Measurements from ENCODE around the gene CDK17.

Gene CDK17

GRCh38 chr12:96240656-96241055, 159.6 kb downstream of the CDK17 start:
- H3K27me3 ChIP-seq (ENCODE audit: control insufficient read depth, insufficient read depth, low read length), result no peaks in the 10 kb centered on the region
- H3K4me1 ChIP-seq (ENCODE audit: control insufficient read depth, insufficient read depth, low read length), result peaks cover 62% of the 10 kb centered on the region
- no peak overlapping the region for H3K4me2 ChIP-seq (ENCODE audit: low read length)
- H3K4me3 ChIP-seq (ENCODE audit: low read length), result no peak overlapping the region
- H3K9me3 ChIP-seq (replicated peaks; ENCODE audit: low read length), result no peaks in the 10 kb centered on the region
- H3K36me3 ChIP-seq (ENCODE audit: insufficient read depth, low read length), result peaks cover 59% of the 10 kb centered on the region
- no peak overlapping the region for H3K9ac ChIP-seq (ENCODE audit: low read depth, low read length)

DNA sequence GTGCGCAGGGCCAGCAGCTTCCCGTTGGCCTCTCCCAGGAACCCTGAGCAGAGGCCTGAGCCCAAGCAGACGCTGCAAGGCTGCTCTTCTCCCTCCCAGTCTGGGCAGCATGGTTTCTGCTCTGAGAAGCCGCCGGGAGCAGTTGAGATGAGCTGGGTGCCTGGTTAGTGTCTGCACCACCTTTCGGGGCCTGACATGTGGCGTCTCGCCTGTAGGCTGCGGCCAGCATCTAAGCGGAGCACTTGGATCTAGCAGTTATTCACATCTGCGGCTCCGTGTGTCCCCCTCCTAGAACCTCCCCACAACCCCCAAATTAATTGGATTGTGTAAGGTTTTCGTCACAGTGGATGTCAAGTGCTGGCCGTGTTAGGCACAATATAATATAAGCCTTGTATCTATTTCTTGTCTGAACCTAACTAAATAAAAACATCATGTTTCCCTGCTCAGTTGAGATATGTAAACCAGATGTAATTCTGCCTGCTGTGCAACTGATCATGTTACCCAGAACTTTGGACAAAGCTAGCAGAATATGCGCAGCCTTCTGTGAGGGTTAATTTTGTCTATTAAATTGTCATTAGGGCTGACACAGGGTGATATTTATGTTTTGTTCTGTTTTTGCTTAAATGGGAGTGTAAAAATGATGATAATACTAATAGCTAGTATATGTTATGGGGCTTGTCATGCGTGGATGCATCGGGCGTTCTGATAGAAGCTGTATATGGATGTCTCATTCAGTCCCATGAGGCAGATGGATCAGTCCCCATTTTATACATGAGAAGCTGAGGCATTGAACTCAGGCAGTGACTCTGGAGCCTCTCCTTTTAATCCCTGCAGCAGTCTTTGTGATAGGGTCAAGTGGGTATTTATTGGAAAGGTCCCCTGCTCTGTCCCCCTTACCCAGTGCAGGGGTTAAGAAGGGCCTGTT, 160.3 kb downstream of the CDK17 start:
- no peaks in the 10 kb centered on the region for H3K27me3 ChIP-seq (ENCODE audit: control insufficient read depth, insufficient read depth, low read length)
- peaks cover 59% of the 10 kb centered on the region for H3K36me3 ChIP-seq (ENCODE audit: insufficient read depth, low read length)
- H3K9me3 ChIP-seq (replicated peaks; ENCODE audit: low read length), result no peaks in the 10 kb centered on the region
- H3K4me1 ChIP-seq (ENCODE audit: control insufficient read depth, insufficient read depth, low read length), result peaks cover 68% of the 10 kb centered on the region
- H3K9ac ChIP-seq (ENCODE audit: low read depth, low read length), result peak overlapping the region; percentile 7
- no peak overlapping the region for H3K4me3 ChIP-seq (ENCODE audit: low read length)
- H3K4me2 ChIP-seq (ENCODE audit: low read length), result no peak overlapping the region

GRCh38 chr12:96238336-96239047, 161.7 kb downstream of the CDK17 start:
- no peaks in the 10 kb centered on the region for H3K9me3 ChIP-seq (replicated peaks; ENCODE audit: low read length)
- peaks cover 81% of the 10 kb centered on the region for H3K4me1 ChIP-seq (ENCODE audit: control insufficient read depth, insufficient read depth, low read length)
- no peaks in the 10 kb centered on the region for H3K27me3 ChIP-seq (ENCODE audit: control insufficient read depth, insufficient read depth, low read length)
- peaks cover 54% of the 10 kb centered on the region for H3K36me3 ChIP-seq (ENCODE audit: insufficient read depth, low read length)
- H3K4me3 ChIP-seq (ENCODE audit: low read length), result no peak overlapping the region
- peak overlapping the region; percentile 34 for H3K4me2 ChIP-seq (ENCODE audit: low read length)
- peak overlapping the region; percentile 55 for H3K9ac ChIP-seq (ENCODE audit: low read depth, low read length)

- Histone ChIP-seq H3K4me3 (ENCODE audit: low read length) (peak overlapping the region; percentile 36), H3K36me3 (ENCODE audit: insufficient read depth, low read length) (peaks cover 53% of the 10 kb centered on the region), H3K9me3 (replicated peaks; ENCODE audit: low read length) (no peaks in the 10 kb centered on the region), H3K4me1 (ENCODE audit: control insufficient read depth, insufficient read depth, low read length) (peaks cover 84% of the 10 kb centered on the region), H3K9ac (ENCODE audit: low read depth, low read length) (peak overlapping the region; percentile 77), H3K27me3 (ENCODE audit: control insufficient read depth, insufficient read depth, low read length) (no peaks in the 10 kb centered on the region), H3K4me2 (ENCODE audit: low read length) (peak overlapping the region; percentile 63)
Measured at GRCh38 chr12:96237465-96238077, 162.7 kb downstream of the CDK17 start.

DNA sequence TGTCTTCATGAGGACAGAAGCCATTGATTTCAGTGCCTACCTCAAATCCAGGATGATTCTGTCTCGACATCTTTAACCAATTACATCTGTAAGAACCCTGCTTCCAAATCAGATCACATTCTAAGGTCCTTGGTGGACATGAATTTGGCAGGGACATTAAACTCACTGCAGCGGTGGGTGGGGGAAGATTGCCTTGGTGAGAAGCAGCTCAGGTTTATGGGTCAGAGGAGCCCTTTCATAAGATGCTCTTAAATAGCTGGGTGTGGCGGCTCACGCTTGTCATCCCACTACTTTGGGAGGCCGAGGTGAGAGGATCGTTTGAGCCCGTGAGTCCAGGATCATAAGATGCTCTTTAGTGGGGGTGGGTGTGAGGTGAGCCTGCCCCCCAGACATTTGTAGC, 163.2 kb downstream of the CDK17 start:
- peak overlapping the region; percentile 63 for H3K4me2 ChIP-seq (ENCODE audit: low read length)
- H3K9me3 ChIP-seq (replicated peaks; ENCODE audit: low read length), result no peaks in the 10 kb centered on the region
- H3K9ac ChIP-seq (ENCODE audit: low read depth, low read length), result peak overlapping the region; percentile 77
- H3K36me3 ChIP-seq (ENCODE audit: insufficient read depth, low read length), result peaks cover 47% of the 10 kb centered on the region
- no peaks in the 10 kb centered on the region for H3K27me3 ChIP-seq (ENCODE audit: control insufficient read depth, insufficient read depth, low read length)
- peaks cover 79% of the 10 kb centered on the region for H3K4me1 ChIP-seq (ENCODE audit: control insufficient read depth, insufficient read depth, low read length)
- peak overlapping the region; percentile 36 for H3K4me3 ChIP-seq (ENCODE audit: low read length)

GRCh38 chr12:96236221-96236822, 163.9 kb downstream of the CDK17 start:
- Histone ChIP-seq H3K9ac (ENCODE audit: low read depth, low read length) (peak overlapping the region; percentile 77), H3K9me3 (replicated peaks; ENCODE audit: low read length) (no peaks in the 10 kb centered on the region), H3K4me3 (ENCODE audit: low read length) (no peak overlapping the region), H3K27me3 (ENCODE audit: control insufficient read depth, insufficient read depth, low read length) (no peaks in the 10 kb centered on the region), H3K4me2 (ENCODE audit: low read length) (peak overlapping the region; percentile 63), H3K36me3 (ENCODE audit: insufficient read depth, low read length) (peaks cover 41% of the 10 kb centered on the region), H3K4me1 (ENCODE audit: control insufficient read depth, insufficient read depth, low read length) (peaks cover 74% of the 10 kb centered on the region)

- peaks cover 37% of the 10 kb centered on the region for H3K36me3 ChIP-seq (ENCODE audit: insufficient read depth, low read length)
- H3K9ac ChIP-seq (ENCODE audit: low read depth, low read length), result peak overlapping the region; percentile 22
- peaks cover 70% of the 10 kb centered on the region for H3K4me1 ChIP-seq (ENCODE audit: control insufficient read depth, insufficient read depth, low read length)
- no peak overlapping the region for H3K4me3 ChIP-seq (ENCODE audit: low read length)
- no peaks in the 10 kb centered on the region for H3K27me3 ChIP-seq (ENCODE audit: control insufficient read depth, insufficient read depth, low read length)
- H3K4me2 ChIP-seq (ENCODE audit: low read length), result no peak overlapping the region
- no peaks in the 10 kb centered on the region for H3K9me3 ChIP-seq (replicated peaks; ENCODE audit: low read length)
Measured at GRCh38 chr12:96235484-96235826, 164.8 kb downstream of the CDK17 start.

DNA sequence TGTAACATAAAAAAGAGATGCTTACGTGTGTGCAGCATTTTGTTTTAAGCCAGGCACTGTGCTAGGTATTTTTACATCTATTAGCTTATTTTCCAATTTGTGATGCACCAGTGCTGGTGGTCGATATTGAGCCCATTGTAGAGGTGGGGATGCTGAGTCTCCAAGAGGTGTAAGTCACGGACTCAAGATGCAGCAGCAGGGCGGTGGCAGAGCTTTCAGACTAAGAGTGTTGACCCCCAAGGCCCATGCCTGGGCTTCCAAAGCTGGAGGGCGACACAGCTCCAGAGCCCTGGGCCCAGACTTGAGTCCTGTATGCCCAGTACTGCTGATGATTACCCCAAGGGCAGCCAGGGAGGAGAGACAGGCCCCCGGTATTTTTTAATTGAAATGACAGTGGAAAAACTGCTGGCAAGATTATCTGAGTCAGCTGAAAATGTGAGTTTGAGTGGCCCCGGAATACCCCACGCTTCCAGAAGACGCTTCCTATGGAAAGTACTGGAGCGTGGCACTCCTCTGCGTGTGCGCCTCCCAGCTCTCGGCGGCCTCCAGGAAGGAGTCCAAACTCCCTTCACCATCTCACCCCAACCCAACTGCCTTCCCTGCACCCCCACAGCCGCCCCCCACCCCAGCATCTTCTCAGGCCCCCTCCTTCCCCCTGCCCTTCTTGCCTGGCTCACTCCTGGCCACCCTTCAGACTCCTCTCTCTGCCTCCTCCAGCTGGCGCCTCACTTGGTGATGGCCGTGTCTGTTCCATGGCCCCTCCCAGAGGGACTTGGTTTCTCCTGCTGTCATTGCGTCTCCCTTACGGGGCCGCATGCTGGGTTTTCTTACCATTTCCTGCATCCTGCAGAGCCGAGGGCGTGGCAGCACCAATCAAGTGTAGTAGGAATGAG, 165.4 kb downstream of the CDK17 start:
- peaks cover 64% of the 10 kb centered on the region for H3K4me1 ChIP-seq (ENCODE audit: control insufficient read depth, insufficient read depth, low read length)
- peaks cover 43% of the 10 kb centered on the region for H3K36me3 ChIP-seq (ENCODE audit: insufficient read depth, low read length)
- H3K27me3 ChIP-seq (ENCODE audit: control insufficient read depth, insufficient read depth, low read length), result no peaks in the 10 kb centered on the region
- no peaks in the 10 kb centered on the region for H3K9me3 ChIP-seq (replicated peaks; ENCODE audit: low read length)
- no peak overlapping the region for H3K4me3 ChIP-seq (ENCODE audit: low read length)
- peak overlapping the region; percentile 43 for H3K4me2 ChIP-seq (ENCODE audit: low read length)
- H3K9ac ChIP-seq (ENCODE audit: low read depth, low read length), result peak overlapping the region; percentile 77

DNA sequence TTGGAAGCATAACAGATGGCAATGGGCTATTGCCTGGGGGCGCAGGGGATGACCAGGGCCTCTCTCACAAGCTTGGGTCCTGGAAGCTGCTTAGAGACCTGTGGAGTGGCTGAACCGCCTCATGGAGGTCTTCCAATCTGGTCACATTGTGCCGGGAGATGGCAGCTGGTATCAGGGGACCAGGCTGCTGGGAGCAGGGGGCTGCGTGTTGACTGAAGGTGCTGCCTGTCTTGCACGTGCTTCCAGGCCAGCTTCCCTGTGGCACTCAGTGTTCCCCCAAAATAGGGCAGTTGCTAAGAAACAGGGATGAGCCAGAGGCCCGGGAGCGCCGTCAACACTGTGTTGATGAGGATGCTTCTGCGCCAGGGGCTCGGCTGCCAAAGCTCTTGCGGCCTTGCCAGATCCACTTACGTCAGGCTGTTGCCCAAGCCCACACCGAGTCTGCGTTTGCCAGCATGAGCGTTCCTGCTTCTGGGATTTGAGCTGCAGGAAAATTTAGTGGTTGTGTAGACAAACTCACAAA, 166.2 kb downstream of the CDK17 start:
- Histone ChIP-seq H3K27me3 (ENCODE audit: control insufficient read depth, insufficient read depth, low read length) (no peaks in the 10 kb centered on the region), H3K9ac (ENCODE audit: low read depth, low read length) (peak overlapping the region; percentile 85), H3K9me3 (replicated peaks; ENCODE audit: low read length) (no peaks in the 10 kb centered on the region), H3K36me3 (ENCODE audit: insufficient read depth, low read length) (peaks cover 45% of the 10 kb centered on the region), H3K4me3 (ENCODE audit: low read length) (peak overlapping the region; percentile 29), H3K4me2 (ENCODE audit: low read length) (peak overlapping the region; percentile 51), H3K4me1 (ENCODE audit: control insufficient read depth, insufficient read depth, low read length) (peaks cover 62% of the 10 kb centered on the region)

DNA sequence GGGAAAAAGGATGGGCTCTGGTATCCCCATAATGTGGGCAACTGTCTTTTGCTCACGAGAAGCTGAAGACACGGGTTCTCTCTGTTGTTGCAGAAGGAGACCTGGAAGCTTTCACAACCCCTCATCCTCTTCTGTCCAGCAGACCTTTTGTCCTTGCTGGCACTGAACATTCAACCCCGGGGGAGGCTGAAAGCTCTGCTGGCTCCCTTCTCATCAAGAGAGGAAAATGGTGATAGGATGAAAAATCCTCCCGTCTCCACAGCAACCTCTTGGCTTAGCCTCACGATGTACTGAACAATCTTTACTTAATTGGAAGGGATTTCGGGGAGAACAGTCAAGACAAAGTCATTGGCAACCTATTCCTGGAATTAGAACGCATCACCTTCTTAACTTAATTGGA, 167.1 kb downstream of the CDK17 start:
- H3K4me1 ChIP-seq (ENCODE audit: control insufficient read depth, insufficient read depth, low read length), result peaks cover 60% of the 10 kb centered on the region
- peak overlapping the region; percentile 85 for H3K9ac ChIP-seq (ENCODE audit: low read depth, low read length)

More for the DNA sequence above, 167.1 kb downstream of the CDK17 start:
- Histone ChIP-seq H3K4me3 (ENCODE audit: low read length) (no peak overlapping the region), H3K27me3 (ENCODE audit: control insufficient read depth, insufficient read depth, low read length) (no peaks in the 10 kb centered on the region), H3K36me3 (ENCODE audit: insufficient read depth, low read length) (peaks cover 45% of the 10 kb centered on the region), H3K9me3 (replicated peaks; ENCODE audit: low read length) (no peaks in the 10 kb centered on the region), H3K4me2 (ENCODE audit: low read length) (no peak overlapping the region)

Measured in skeletal muscle satellite cell (primary cell).